GM18508 (cell line): ENCODE data around the gene USP24.

Experiments
- ATAC-seq: cut with Tn5 transposase; IDR thresholded peaks from one replicate; pipeline ENCODE4 v1.9.1; 2021; ENCODE audit warnings: moderate number of reproducible peaks; ENCODE audit not compliant: insufficient read depth, unreplicated experiment

USP24 gene

GRCh38 chr1:55168353-55168752 is 46.8 kb downstream of the USP24 start:
- no peak for ATAC-seq

GRCh38 chr1:55167224-55167871 is 47.8 kb downstream of the USP24 start:
- ATAC-seq = no peak

- no peak for ATAC-seq
Observed at GRCh38 chr1:55164906-55165305, 50.3 kb downstream of the USP24 start.

- ATAC-seq = no peak
Observed at GRCh38 chr1:55159571-55159970, 55.6 kb downstream of the USP24 start.

GRCh38 chr1:55156608-55157007 is 58.6 kb downstream of the USP24 start:
- no peak for ATAC-seq

GRCh38 chr1:55156093-55156492 is 59.1 kb downstream of the USP24 start:
- ATAC-seq = no peak

- ATAC-seq = no peak
Observed at GRCh38 chr1:55155522-55155921, 59.6 kb downstream of the USP24 start.

- no peak for ATAC-seq
Observed at GRCh38 chr1:55154616-55155015, 60.5 kb downstream of the USP24 start.

- ATAC-seq = no peak
Observed at GRCh38 chr1:55153031-55153430, 62.1 kb downstream of the USP24 start.

GRCh38 chr1:55150880-55151588 is 64.1 kb downstream of the USP24 start:
- ATAC-seq = no peak

GRCh38 chr1:55148676-55149075 is 66.5 kb downstream of the USP24 start:
- ATAC-seq = no peak

GRCh38 chr1:55147524-55147923 is 67.6 kb downstream of the USP24 start:
- ATAC-seq = no peak

- ATAC-seq = no peak
Observed at GRCh38 chr1:55146781-55147180, 68.4 kb downstream of the USP24 start.

GRCh38 chr1:55144886-55145285 is 70.3 kb downstream of the USP24 start:
- no peak for ATAC-seq

GRCh38 chr1:55143684-55144083 is 71.5 kb downstream of the USP24 start:
- no peak for ATAC-seq

- ATAC-seq = no peak
Observed at GRCh38 chr1:55141295-55141893, 73.8 kb downstream of the USP24 start.

GRCh38 chr1:55140546-55140983 is 74.6 kb downstream of the USP24 start:
- no peak for ATAC-seq

- no peak for ATAC-seq
Observed at GRCh38 chr1:55140137-55140536, 75.0 kb downstream of the USP24 start.

- ATAC-seq = no peak
Observed at GRCh38 chr1:55138823-55139222, 76.3 kb downstream of the USP24 start.

- no peak for ATAC-seq
Observed at GRCh38 chr1:55134152-55134808, 80.9 kb downstream of the USP24 start.

- ATAC-seq = no peak
Observed at GRCh38 chr1:55131801-55132200, 83.4 kb downstream of the USP24 start.
